Medulla oblongata (tissue), 1 donor: ENCODE results near the gene TMEM37.
A peak's percentile ranks its signal among the peaks of the same experiment; 100 is the strongest.

Experiments used
- DNase-seq: peaks from one replicate; pipeline ENCODE4 v3.0.0-alpha.2; 2015; ENCODE audit errors: extremely low spot score

TMEM37 gene

GRCh38 chr2:119455066-119455718 is 23.5 kb downstream of the TMEM37 start:
- no peak for DNase-seq

- no peak for DNase-seq
Observed at GRCh38 chr2:119460076-119460475, 28.4 kb downstream of the TMEM37 start.

GRCh38 chr2:119461811-119462210 is 30.2 kb downstream of the TMEM37 start:
- DNase-seq, result no peak

GRCh38 chr2:119462574-119462973 is 30.9 kb downstream of the TMEM37 start:
- DNase-seq, result no peak

GRCh38 chr2:119463136-119463535 is 31.5 kb downstream of the TMEM37 start:
- DNase-seq, result no peak

GRCh38 chr2:119463990-119464389 is 32.3 kb downstream of the TMEM37 start:
- DNase-seq, result no peak

GRCh38 chr2:119464981-119465380 is 33.3 kb downstream of the TMEM37 start:
- no peak for DNase-seq

- DNase-seq, result no peak
Observed at GRCh38 chr2:119465687-119466086, 34.0 kb downstream of the TMEM37 start.

- no peak for DNase-seq
Observed at GRCh38 chr2:119466373-119466772, 34.7 kb downstream of the TMEM37 start.

GRCh38 chr2:119468154-119468955 is 36.7 kb downstream of the TMEM37 start:
- no peak for DNase-seq

GRCh38 chr2:119469131-119469530 is 37.5 kb downstream of the TMEM37 start:
- no peak for DNase-seq

GRCh38 chr2:119469661-119470297 is 38.1 kb downstream of the TMEM37 start:
- no peak for DNase-seq

- DNase-seq, result no peak
Observed at GRCh38 chr2:119472749-119473148, 41.1 kb downstream of the TMEM37 start.

- no peak for DNase-seq
Observed at GRCh38 chr2:119473621-119474370, 42.1 kb downstream of the TMEM37 start.

GRCh38 chr2:119474371-119475224 is 42.9 kb downstream of the TMEM37 start:
- DNase-seq, result no peak

GRCh38 chr2:119475225-119475856 is 43.7 kb downstream of the TMEM37 start:
- no peak for DNase-seq

- no peak for DNase-seq
Observed at GRCh38 chr2:119475857-119476244, 44.2 kb downstream of the TMEM37 start.

- peak; percentile 44 for DNase-seq
Observed at GRCh38 chr2:119476301-119477112, 44.9 kb downstream of the TMEM37 start.

- no peak for DNase-seq
Observed at GRCh38 chr2:119477113-119477505, 45.5 kb downstream of the TMEM37 start.
